NCI-H510A treated with DMSO at 0.1 percent for 48 hours (cell line): ENCODE measurements around the gene SLC49A4.

ENCODE experiments used
- DNase-seq: peaks from one replicate; lab custom pipeline; 2025; lab: John Stamatoyannopoulos, UW

The SLC49A4 gene

GRCh38 chr3:122786066-122786465, 8.8 kb upstream of the SLC49A4 start:
- DNase-seq: no peak

- DNase-seq: no peak
Observed at GRCh38 chr3:122787872-122788271, 7.0 kb upstream of the SLC49A4 start.

- DNase-seq: no peak
Observed at GRCh38 chr3:122789585-122790273, 5.1 kb upstream of the SLC49A4 start.

- DNase-seq: no peak
Observed at GRCh38 chr3:122793568-122794416, 1.1 kb upstream of the SLC49A4 start, which contains the start of gene HSPBAP1. Gene HSPBAP1, minus strand, starts transcription at chr3:122793831. Its CDS starts 151 bp downstream, at chr3:122793680.

GRCh38 chr3:122794483-122794778, 438 bp upstream of the SLC49A4 start:
- DNase-seq: no peak

GRCh38 chr3:122795674-122796195, 866 bp downstream of the SLC49A4 start:
- no peak for DNase-seq

- DNase-seq: no peak
Observed at GRCh38 chr3:122797291-122797690, 2.4 kb downstream of the SLC49A4 start.

GRCh38 chr3:122799322-122799721, 4.5 kb downstream of the SLC49A4 start:
- peak; percentile 1 for DNase-seq

GRCh38 chr3:122800031-122800430, 5.2 kb downstream of the SLC49A4 start:
- no peak for DNase-seq

GRCh38 chr3:122800706-122801237, 5.9 kb downstream of the SLC49A4 start:
- DNase-seq: no peak

- no peak for DNase-seq
Observed at GRCh38 chr3:122802323-122802722, 7.5 kb downstream of the SLC49A4 start.

- no peak for DNase-seq
Observed at GRCh38 chr3:122803977-122804376, 9.1 kb downstream of the SLC49A4 start.

GRCh38 chr3:122810734-122811133, 15.9 kb downstream of the SLC49A4 start:
- no peak for DNase-seq

- no peak for DNase-seq
Observed at GRCh38 chr3:122816587-122816986, 21.7 kb downstream of the SLC49A4 start.

GRCh38 chr3:122824465-122825381, 29.9 kb downstream of the SLC49A4 start:
- DNase-seq: peak; percentile 11

- no peak for DNase-seq
Observed at GRCh38 chr3:122825460-122825859, 30.6 kb downstream of the SLC49A4 start.

GRCh38 chr3:122826278-122826677, 31.4 kb downstream of the SLC49A4 start:
- no peak for DNase-seq

- DNase-seq: no peak
Observed at GRCh38 chr3:122828281-122828680, 33.4 kb downstream of the SLC49A4 start.

- DNase-seq: no peak
Observed at GRCh38 chr3:122835590-122835989, 40.7 kb downstream of the SLC49A4 start.

GRCh38 chr3:122843604-122844003, 48.7 kb downstream of the SLC49A4 start:
- no peak for DNase-seq

GRCh38 chr3:122857019-122857418, 62.1 kb downstream of the SLC49A4 start:
- DNase-seq: no peak

- DNase-seq: no peak
Observed at GRCh38 chr3:122858373-122858772, 63.5 kb downstream of the SLC49A4 start.
